HFFc6 (cell line): ENCODE measurements around the gene ZNF429. TPM values are rescaled to one million over a fixed set of nuclear protein-coding genes. Genes with fewer than 3 reads are reported as not detected.

Experiments used
- DNase-seq: peaks from one replicate; pipeline ENCODE4 v3.0.0-alpha.2; 2018
- H3K27ac Mint-ChIP-seq: 2 replicates; pipeline ENCODE4 v1.8.0; 2020; ENCODE audit warnings: mild to moderate bottlenecking, mixed read lengths
- H3K27me3 Mint-ChIP-seq: 2 replicates; pipeline ENCODE4 v1.8.0; 2021; ENCODE audit warnings: mild to moderate bottlenecking, moderate library complexity, mixed read lengths; ENCODE audit not compliant: insufficient read depth
- H3K36me3 Mint-ChIP-seq: 2 replicates; pipeline ENCODE4 v1.8.0; 2021; ENCODE audit warnings: low read depth, mixed read lengths
- H3K4me1 Mint-ChIP-seq: 2 replicates; pipeline ENCODE4 v1.8.0; 2020; ENCODE audit warnings: low read depth, mixed read lengths
- H3K4me3 Mint-ChIP-seq: 2 replicates; pipeline ENCODE4 v1.8.0; 2020; ENCODE audit warnings: mild to moderate bottlenecking, moderate library complexity, mixed read lengths
- H3K9me3 Mint-ChIP-seq: 2 replicates; pipeline ENCODE4 v1.8.0; 2020; ENCODE audit warnings: mild to moderate bottlenecking, mixed read lengths
- long read RNA-seq: library from polyadenylated mRNA; unstranded; transcript quantifications from one replicate; pipeline ENCODE4 v2.0.0, GENCODE V29; 2019
- total RNA-seq, 6 experiments: library from RNA; stranded (reverse); fragmentation: NEBNext Ultra II Directional; extraction: Animal tissue kit (Norgen Biotek cat#: 25700); gene quantifications; 2 replicates in 1 of 6; 3 replicates in 5 of 6; pipeline ENCODE4 v1.2.3, GENCODE V29; 2021
- TF ChIP-seq, protein P1 (sequence below): fragments of 200-600 bp; sonication (generic); IDR thresholded peaks from 2 replicates; pipeline ENCODE4 v1.5.0; 2021; ENCODE audit warnings: antibody characterized with exemption, mild to moderate bottlenecking

Gene ZNF429
- 1 to 10 TPM; 5.4 to 7.6 (median 6.7) TPM for total RNA-seq
- long read RNA-seq, partial matches to known transcripts: 0 of 14 reads
- long read RNA-seq, other reads (novel, unspliced or antisense): 11 of 14 reads

DNA sequence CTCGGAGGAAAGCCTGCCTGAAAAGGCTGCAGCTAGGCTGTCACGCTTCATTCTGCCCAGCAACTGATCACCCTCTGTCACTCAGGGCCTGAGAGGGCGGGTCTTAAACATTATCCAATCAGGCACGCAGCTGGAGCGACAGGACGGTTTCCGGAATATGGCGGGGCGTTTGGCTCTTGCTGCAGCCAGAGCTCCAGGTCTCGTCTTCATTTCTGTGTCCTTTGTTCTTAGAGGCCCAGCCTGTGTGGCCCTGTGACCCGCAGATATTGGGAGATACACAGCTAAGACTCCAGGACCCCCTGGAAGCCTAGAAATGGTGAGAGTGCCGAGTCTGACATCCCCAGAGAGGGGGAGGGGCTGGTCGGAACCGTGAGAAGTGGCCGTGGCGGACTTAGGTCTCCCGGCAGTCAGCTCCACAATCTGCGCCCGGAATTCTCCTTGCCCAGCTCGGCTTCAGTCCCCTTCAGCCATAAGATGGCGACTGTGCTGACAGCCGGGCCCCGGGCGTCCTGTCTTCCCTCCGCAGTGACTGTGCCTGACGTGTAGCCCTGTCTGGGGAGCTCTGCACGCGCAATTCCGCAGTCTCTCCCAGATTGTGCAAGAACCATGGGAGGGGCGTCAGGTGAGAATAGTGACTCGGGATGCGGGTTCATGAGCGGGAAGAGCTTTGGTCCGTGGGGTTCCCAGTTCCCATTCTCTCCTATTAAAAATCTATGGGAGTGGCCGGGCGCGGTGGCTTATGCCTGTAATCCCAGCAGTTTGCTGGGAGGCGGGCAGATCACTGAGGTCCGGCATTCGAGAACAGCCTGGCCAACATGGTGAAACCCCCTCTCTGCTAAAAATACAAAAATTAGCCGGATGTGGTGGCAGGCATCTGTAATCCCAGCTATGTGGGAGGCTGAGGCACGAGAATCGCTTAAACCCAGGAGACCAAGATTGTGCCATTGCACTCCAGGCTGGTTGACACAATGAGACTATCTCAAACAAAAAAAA is at the start of gene ZNF429:
Gene ZNF429 (plus strand): TSS at position 144 of the 993 bp plus-strand sequence. CDS start 170 bp downstream, at position 314.
- Mint-ChIP-seq H3K36me3 (peaks cover 40% of the 10 kb centered on the region), H3K9me3 (peaks cover 32% of the 10 kb centered on the region), H3K27me3 (peaks cover 4% of the 10 kb centered on the region), H3K27ac (peak within 1 kb of the TSS; percentile 98), H3K4me1 (peaks cover 20% of the 10 kb centered on the region), H3K4me3 (peak within 1 kb of the TSS; percentile 100)
- TF ChIP-seq, protein P1, sequence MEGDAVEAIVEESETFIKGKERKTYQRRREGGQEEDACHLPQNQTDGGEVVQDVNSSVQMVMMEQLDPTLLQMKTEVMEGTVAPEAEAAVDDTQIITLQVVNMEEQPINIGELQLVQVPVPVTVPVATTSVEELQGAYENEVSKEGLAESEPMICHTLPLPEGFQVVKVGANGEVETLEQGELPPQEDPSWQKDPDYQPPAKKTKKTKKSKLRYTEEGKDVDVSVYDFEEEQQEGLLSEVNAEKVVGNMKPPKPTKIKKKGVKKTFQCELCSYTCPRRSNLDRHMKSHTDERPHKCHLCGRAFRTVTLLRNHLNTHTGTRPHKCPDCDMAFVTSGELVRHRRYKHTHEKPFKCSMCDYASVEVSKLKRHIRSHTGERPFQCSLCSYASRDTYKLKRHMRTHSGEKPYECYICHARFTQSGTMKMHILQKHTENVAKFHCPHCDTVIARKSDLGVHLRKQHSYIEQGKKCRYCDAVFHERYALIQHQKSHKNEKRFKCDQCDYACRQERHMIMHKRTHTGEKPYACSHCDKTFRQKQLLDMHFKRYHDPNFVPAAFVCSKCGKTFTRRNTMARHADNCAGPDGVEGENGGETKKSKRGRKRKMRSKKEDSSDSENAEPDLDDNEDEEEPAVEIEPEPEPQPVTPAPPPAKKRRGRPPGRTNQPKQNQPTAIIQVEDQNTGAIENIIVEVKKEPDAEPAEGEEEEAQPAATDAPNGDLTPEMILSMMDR: peak; percentile 35
- peak; percentile 92 for DNase-seq

DNA sequence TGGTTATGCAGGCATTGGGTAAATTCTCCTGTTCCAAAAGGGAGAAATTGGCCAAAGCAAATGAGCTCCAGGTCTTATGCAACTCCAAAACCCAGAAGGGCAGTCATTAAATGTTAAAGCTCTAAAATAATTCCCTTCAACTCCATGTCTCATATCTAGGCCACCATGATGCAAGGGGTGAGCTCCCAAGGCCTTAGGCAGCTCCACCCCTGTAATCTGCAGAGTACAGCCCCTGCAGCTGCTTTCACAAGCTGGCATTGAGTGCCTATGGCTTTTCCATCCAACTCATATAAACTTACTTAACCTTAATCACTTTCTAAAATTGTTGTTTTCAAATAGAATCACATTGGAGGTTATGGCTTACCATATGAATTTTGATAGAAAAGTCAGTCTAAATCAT is 44.7 kb upstream of the ZNF429 start:
- no peaks in the 10 kb centered on the region for H3K27me3 Mint-ChIP-seq
- peaks cover 11% of the 10 kb centered on the region for H3K36me3 Mint-ChIP-seq
- TF ChIP-seq, protein P1: no peak
- peaks cover 46% of the 10 kb centered on the region for H3K9me3 Mint-ChIP-seq
- no peak overlapping the region for H3K27ac Mint-ChIP-seq
- no peak for DNase-seq
- no peak overlapping the region for H3K4me3 Mint-ChIP-seq
- H3K4me1 Mint-ChIP-seq: no peaks in the 10 kb centered on the region

DNA sequence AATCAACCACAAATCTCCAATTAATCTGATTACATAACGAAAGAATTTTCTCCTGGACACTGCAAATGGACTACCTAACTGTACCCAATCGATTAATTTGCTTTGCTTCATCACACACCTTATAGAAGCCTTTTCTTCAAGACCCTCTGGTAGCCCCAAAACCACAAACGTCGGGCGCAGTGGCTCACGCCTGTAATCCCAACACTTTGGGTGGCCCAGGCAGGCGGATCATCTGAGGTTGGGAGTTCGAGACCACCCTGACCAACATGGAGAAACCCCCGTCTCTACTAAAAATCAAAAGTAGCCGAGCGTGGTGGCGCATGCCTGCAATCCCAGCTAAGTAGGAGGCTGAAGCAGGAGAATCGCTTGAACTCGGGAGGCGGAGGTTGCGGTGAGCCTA is 42.9 kb upstream of the ZNF429 start:
- Mint-ChIP-seq H3K27me3 (no peaks in the 10 kb centered on the region; the same call in 1 of the 2 replicates), H3K9me3 (peaks cover 47% of the 10 kb centered on the region), H3K4me3 (no peak overlapping the region), H3K27ac (no peak overlapping the region), H3K36me3 (peaks cover 10% of the 10 kb centered on the region), H3K4me1 (no peaks in the 10 kb centered on the region)
- TF ChIP-seq, protein P1: no peak
- DNase-seq: no peak

DNA sequence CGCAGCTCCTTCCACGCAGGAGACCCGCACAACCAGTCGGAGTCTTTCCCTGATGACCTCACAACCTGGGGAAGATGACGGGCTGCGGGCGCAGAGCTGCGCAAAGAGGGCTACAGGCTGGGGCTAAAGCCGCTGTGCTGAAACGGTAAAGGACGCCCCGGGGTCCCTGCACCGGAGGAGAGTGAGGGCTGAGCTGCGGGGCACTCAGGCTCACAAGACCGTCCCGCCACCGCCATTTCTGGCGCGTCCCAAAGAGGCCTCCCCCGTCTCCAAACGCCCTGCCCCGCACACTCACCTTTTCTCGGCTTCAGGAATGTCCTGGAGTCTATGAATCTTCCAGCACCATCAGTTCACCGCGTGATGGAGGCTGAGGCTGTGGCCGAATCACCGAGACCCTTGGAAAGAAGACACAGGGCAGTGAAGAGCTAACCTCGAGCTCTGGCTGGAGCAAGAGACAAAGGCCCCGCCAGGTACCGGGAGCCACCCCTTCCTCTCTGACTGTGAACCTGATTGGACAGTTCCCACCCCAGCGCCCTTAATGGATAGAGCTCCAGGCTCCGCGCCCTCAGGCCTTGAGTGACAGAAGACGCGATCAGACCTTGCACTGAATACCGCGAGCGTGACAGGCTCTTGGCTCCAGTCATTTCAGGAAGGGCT is 41.8 kb upstream of the ZNF429 start:
- no peak overlapping the region for H3K4me3 Mint-ChIP-seq

DNA sequence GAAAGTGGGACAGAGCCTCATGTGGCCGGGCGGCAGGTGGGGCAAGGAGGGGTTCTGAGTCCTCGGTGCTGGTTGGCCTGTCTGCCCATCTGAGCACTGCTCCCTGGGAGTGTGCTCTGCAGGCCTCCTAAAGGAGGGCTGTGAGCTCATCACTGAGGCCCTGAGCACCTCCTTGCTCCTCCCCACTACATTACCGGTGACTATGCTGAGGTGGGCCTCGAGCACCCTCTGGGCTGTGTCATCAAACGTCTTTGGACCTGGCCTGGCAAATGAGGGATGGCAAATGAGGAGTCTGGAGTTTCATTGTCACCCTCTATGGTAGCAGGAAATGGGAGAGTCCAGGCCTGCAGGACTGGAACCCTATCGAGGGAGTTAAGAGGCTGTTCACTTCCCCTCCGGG is 38.8 kb upstream of the ZNF429 start:
- Mint-ChIP-seq H3K9me3 (peaks cover 47% of the 10 kb centered on the region), H3K27ac (no peak overlapping the region), H3K36me3 (no peaks in the 10 kb centered on the region; the same call in 1 of the 2 replicates), H3K4me1 (no peaks in the 10 kb centered on the region), H3K27me3 (no peaks in the 10 kb centered on the region; the same call in 1 of the 2 replicates), H3K4me3 (no peak overlapping the region)
- TF ChIP-seq, protein P1: no peak
- no peak for DNase-seq

More for the DNA sequence above, 41.8 kb upstream of the ZNF429 start:
- Mint-ChIP-seq H3K27ac (no peak overlapping the region), H3K36me3 (peaks cover 5% of the 10 kb centered on the region), H3K9me3 (peaks cover 49% of the 10 kb centered on the region), H3K4me1 (no peaks in the 10 kb centered on the region), H3K27me3 (no peaks in the 10 kb centered on the region; the same call in 1 of the 2 replicates)
- TF ChIP-seq, protein P1: no peak
- no peak for DNase-seq
